ENCODE results near the gene AFDN. TPM values are rescaled to one million over a fixed set of nuclear protein-coding genes. Genes with fewer than 3 reads are reported as not detected.

AFDN gene
- total RNA-seq, 1 experiment from 2014 or later: 182 TPM

GRCh38 chr6:167946604-167947003 is 119.9 kb downstream of the AFDN start:
- TF ChIP-seq ZNF425 (CRISPR knock-in tag; conservative IDR thresholded peaks at IDR 0.05): no peak
- TF ChIP-seq NR3C1 (CRISPR knock-in tag; conservative IDR thresholded peaks at IDR 0.05; ENCODE audit: low read depth): no peak
- TF ChIP-seq CREM (CRISPR knock-in tag; IDR thresholded peaks at IDR 0.05): no peak
- ChIA-PET POLR2A (no interaction called here), CTCF (interaction anchor here (0.8 to 1.1 kb wide), 3 partner anchors 21 to 818 kb away, joined by 3 read pairs; no protein-coding TSS in a partner anchor)
- ATAC-seq (no peak), DNase-seq (ENCODE audit: low spot score) (no peak)
- H3K4me3 Mint-ChIP-seq: no peak overlapping the region
- H3K27me3 Mint-ChIP-seq (ENCODE audit: low read depth): no peaks in the 10 kb centered on the region
- H3K4me1 Mint-ChIP-seq: no peaks in the 10 kb centered on the region
- H3K9me3 Mint-ChIP-seq: no peaks in the 10 kb centered on the region
- no peak overlapping the region for H3K27ac Mint-ChIP-seq
- H3K36me3 Mint-ChIP-seq: peaks cover 70% of the 10 kb centered on the region

GRCh38 chr6:167947716-167948115 is 121.0 kb downstream of the AFDN start:
- ChIA-PET CTCF (no interaction called here), POLR2A (no interaction called here)
- H3K4me3 Mint-ChIP-seq: no peak overlapping the region
- H3K36me3 Mint-ChIP-seq: peaks cover 78% of the 10 kb centered on the region
- no peak for DNase-seq (ENCODE audit: low spot score)
- no peaks in the 10 kb centered on the region for H3K9me3 Mint-ChIP-seq
- no peaks in the 10 kb centered on the region for H3K4me1 Mint-ChIP-seq
- TF ChIP-seq ZNF532 (CRISPR knock-in tag; IDR thresholded peaks at IDR 0.05; ENCODE audit: borderline replicate concordance): no peak
- no peak for TF ChIP-seq E2F1 (CRISPR knock-in tag; IDR thresholded peaks at IDR 0.05)
- TF ChIP-seq JUN (CRISPR knock-in tag; IDR thresholded peaks at IDR 0.05): no peak
- TF ChIP-seq ELF4 (CRISPR knock-in tag; IDR thresholded peaks at IDR 0.05; ENCODE audit: low read depth): no peak
- TF ChIP-seq GTF2I (CRISPR knock-in tag; conservative IDR thresholded peaks at IDR 0.05): no peak
- no peak for TF ChIP-seq ZNF232 (CRISPR knock-in tag; IDR thresholded peaks at IDR 0.05)
- no peak for TF ChIP-seq ZSCAN18 (CRISPR knock-in tag; IDR thresholded peaks at IDR 0.05)
- TF ChIP-seq ZBTB43 (CRISPR knock-in tag; IDR thresholded peaks at IDR 0.05): no peak
- no peak for TF ChIP-seq ETV6 (CRISPR knock-in tag; IDR thresholded peaks at IDR 0.05)
- TF ChIP-seq ZNF396 (CRISPR knock-in tag; IDR thresholded peaks at IDR 0.05; ENCODE audit: borderline replicate concordance): no peak
- TF ChIP-seq TEAD4 (CRISPR knock-in tag; IDR thresholded peaks at IDR 0.05): no peak
- TF ChIP-seq FOXK1 (CRISPR knock-in tag; IDR thresholded peaks at IDR 0.05): no peak
- TF ChIP-seq NR2C2 (CRISPR knock-in tag; IDR thresholded peaks at IDR 0.05): no peak
- TF ChIP-seq TP53 (CRISPR knock-in tag; IDR thresholded peaks at IDR 0.05): no peak
- no peak for TF ChIP-seq ZNF512 (CRISPR knock-in tag; IDR thresholded peaks at IDR 0.05; ENCODE audit: borderline replicate concordance)
- H3K27ac Mint-ChIP-seq: no peak overlapping the region; the same call in 1 of the 2 replicates
- ATAC-seq: no peak
- no peaks in the 10 kb centered on the region for H3K27me3 Mint-ChIP-seq (ENCODE audit: low read depth)
